HL-60 (cell line): Measurements from ENCODE around the gene SLC22A3.

Experiments
- CTCF ChIP-seq: IDR thresholded peaks from one replicate; pipeline ENCODE4 v1.5.1; 2011; ENCODE audit warnings: low read length, control low read depth, inconsistent platforms; ENCODE audit not compliant: insufficient read depth
- GABPA ChIP-seq: IDR thresholded peaks from 2 replicates; pipeline ENCODE4 v1.6.1; 2012; ENCODE audit warnings: low read depth
- POLR2AphosphoS5 ChIP-seq: IDR thresholded peaks from 2 replicates; pipeline ENCODE4 v1.6.1; 2012; ENCODE audit warnings: low read depth
- TF ChIP-seq, protein P1 (sequence below): IDR thresholded peaks from 2 replicates; pipeline ENCODE4 v1.6.1; 2012; ENCODE audit warnings: low read depth; ENCODE audit not compliant: insufficient replicate concordance

GRCh38 chr6:160396292-160396691, 48.1 kb downstream of the SLC22A3 start:
- TF ChIP-seq CTCF (no peak), GABPA (no peak), POLR2AphosphoS5 (no peak)
- TF ChIP-seq, protein P1, sequence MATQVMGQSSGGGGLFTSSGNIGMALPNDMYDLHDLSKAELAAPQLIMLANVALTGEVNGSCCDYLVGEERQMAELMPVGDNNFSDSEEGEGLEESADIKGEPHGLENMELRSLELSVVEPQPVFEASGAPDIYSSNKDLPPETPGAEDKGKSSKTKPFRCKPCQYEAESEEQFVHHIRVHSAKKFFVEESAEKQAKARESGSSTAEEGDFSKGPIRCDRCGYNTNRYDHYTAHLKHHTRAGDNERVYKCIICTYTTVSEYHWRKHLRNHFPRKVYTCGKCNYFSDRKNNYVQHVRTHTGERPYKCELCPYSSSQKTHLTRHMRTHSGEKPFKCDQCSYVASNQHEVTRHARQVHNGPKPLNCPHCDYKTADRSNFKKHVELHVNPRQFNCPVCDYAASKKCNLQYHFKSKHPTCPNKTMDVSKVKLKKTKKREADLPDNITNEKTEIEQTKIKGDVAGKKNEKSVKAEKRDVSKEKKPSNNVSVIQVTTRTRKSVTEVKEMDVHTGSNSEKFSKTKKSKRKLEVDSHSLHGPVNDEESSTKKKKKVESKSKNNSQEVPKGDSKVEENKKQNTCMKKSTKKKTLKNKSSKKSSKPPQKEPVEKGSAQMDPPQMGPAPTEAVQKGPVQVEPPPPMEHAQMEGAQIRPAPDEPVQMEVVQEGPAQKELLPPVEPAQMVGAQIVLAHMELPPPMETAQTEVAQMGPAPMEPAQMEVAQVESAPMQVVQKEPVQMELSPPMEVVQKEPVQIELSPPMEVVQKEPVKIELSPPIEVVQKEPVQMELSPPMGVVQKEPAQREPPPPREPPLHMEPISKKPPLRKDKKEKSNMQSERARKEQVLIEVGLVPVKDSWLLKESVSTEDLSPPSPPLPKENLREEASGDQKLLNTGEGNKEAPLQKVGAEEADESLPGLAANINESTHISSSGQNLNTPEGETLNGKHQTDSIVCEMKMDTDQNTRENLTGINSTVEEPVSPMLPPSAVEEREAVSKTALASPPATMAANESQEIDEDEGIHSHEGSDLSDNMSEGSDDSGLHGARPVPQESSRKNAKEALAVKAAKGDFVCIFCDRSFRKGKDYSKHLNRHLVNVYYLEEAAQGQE: no peak
